Measurements from ENCODE around the gene RAD51B. TPM values are rescaled to one million over a fixed set of nuclear protein-coding genes. Genes with fewer than 3 reads are reported as not detected.
A peak's percentile ranks its signal among the peaks of the same experiment; 100 is the strongest.
"Not testable (repeated sequence)": the region's sequence is repeated elsewhere in the genome, so short reads cannot be mapped to it uniquely, and the experiment has no call there.

RAD51B gene
- total and polyA plus RNA-seq, 9 donors, result 21.6 to 70.1 (median 35.1) TPM

DNA sequence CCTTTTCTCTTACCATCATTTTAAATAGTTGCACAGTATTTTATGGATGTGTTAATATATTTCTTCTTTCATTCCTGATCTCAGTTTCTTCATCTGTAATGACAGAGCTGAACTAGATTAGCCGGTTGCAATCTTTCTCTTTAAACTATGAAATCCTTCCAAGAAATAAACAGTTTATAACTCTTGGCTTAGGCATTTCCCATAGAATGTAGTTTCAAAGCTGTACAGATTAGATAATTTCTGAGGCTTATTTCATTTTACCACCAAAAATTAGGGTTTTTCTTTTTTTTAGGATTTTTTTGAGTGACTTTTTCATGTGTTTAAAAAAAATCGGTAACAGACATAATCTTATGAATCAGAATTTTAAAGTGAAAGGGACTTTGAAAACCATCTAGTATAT, 144.0 kb downstream of the RAD51B start:
- Histone ChIP-seq H3K27ac (peak overlapping the region in 1 of 2 donors; percentile 67), H3K36me3 (no peaks in the 10 kb centered on the region), H3K27me3 (no peaks in the 10 kb centered on the region), H3K9me3 (no peaks in the 10 kb centered on the region), H3K4me1 (ENCODE audit: insufficient read depth) (peaks cover 2% of the 10 kb centered on the region), H3K4me3 (peak overlapping the region; percentile 18)
- intact Hi-C loops (cut with DNase I), result no loop called here
- no peak for DNase-seq
- TF ChIP-seq, protein P1, sequence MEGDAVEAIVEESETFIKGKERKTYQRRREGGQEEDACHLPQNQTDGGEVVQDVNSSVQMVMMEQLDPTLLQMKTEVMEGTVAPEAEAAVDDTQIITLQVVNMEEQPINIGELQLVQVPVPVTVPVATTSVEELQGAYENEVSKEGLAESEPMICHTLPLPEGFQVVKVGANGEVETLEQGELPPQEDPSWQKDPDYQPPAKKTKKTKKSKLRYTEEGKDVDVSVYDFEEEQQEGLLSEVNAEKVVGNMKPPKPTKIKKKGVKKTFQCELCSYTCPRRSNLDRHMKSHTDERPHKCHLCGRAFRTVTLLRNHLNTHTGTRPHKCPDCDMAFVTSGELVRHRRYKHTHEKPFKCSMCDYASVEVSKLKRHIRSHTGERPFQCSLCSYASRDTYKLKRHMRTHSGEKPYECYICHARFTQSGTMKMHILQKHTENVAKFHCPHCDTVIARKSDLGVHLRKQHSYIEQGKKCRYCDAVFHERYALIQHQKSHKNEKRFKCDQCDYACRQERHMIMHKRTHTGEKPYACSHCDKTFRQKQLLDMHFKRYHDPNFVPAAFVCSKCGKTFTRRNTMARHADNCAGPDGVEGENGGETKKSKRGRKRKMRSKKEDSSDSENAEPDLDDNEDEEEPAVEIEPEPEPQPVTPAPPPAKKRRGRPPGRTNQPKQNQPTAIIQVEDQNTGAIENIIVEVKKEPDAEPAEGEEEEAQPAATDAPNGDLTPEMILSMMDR (IDR thresholded peaks at IDR 0.05), result no peak
- TF ChIP-seq POLR2A (IDR thresholded peaks at IDR 0.05) (no peak), EP300 (IDR thresholded peaks at IDR 0.05) (no peak)
- 9 to 14% (median 10%) methylated on average over 2 of the region's 2 CpGs for WGBS, 3 donors

DNA sequence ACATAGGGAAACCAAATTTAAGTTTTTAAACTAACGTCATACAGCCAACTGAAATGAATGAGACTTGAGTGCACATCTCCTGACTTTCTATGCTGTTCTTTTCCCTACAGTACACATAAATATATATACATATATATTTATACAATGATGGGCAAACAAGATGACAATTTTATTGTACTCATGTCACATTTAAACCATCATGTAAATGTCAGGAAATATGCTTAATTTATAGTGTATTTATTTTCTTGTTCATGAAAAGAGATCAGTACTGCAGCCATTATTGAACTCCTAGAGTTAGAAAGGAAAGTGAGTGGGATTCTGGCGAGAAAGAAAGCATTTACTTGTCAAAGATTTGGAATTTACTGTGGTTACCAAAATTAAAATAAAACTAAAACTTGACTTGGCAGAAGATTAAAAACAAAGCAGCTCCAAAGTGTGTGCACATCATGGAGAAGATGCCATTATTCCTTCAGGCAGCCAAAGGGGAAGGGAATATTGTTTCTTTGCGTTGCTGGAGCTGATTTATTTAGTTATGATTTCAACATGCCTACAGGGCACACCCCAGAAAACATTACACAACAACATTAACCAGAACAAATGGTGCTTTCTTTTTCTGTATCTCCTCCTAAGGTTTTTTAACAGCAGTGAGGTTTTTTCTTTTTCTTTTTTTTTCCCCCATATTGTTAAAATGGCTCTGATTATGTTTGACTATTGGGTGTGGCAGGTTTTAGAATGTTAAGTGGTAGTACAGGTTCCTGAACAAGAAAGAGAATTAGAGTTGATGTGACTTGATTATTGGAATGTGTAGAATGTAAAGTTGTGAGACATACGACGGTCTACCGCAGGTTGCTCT, 144.6 kb downstream of the RAD51B start:
- Histone ChIP-seq H3K9me3 (no peaks in the 10 kb centered on the region), H3K36me3 (no peaks in the 10 kb centered on the region), H3K27ac (peak overlapping the region in 1 of 2 donors; percentile 67), H3K4me3 (peak overlapping the region; percentile 18), H3K27me3 (no peaks in the 10 kb centered on the region), H3K4me1 (ENCODE audit: insufficient read depth) (peaks cover 2% of the 10 kb centered on the region)
- TF ChIP-seq POLR2A (IDR thresholded peaks at IDR 0.05) (no peak), EP300 (IDR thresholded peaks at IDR 0.05) (no peak)
- TF ChIP-seq, protein P1 (IDR thresholded peaks at IDR 0.05), result no peak
- WGBS, 3 donors, result 52 to 56% (median 56%) methylated on average over 6 of the region's 6 CpGs
- DNase-seq, result no peak
- intact Hi-C loops (cut with DNase I), result no loop called here

DNA sequence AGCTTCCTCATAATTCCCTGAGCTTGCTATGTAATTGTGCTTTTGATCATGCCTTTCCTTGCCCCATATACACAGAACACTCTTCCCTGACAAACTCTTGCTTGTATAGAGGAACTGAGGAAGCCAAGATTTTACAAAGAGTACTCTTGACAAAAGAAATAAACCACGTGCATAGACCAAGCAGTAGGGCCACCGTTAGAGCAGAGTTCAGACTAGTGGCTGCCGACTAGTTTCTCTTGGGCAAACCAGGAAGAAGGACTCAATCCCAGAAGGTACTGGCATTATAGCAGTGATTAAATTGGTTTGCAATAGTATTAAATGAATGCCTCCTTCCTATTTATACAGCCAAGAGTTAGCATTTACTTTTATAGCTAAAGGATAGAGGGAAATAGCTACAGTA, 146.1 kb downstream of the RAD51B start:
- Histone ChIP-seq H3K4me1 (ENCODE audit: insufficient read depth) (peaks cover 2% of the 10 kb centered on the region), H3K4me3 (no peak overlapping the region), H3K9me3 (no peaks in the 10 kb centered on the region), H3K27ac (peak overlapping the region in 1 of 2 donors; percentile 67), H3K27me3 (no peaks in the 10 kb centered on the region), H3K36me3 (no peaks in the 10 kb centered on the region)
- DNase-seq, result no peak
- 90 to 95% (median 94%) methylated on average over 3 of the region's 3 CpGs for WGBS, 3 donors
- intact Hi-C loops (cut with DNase I), result no loop called here
- TF ChIP-seq EP300 (IDR thresholded peaks at IDR 0.05), result no peak
- TF ChIP-seq POLR2A (IDR thresholded peaks at IDR 0.05), result no peak
- TF ChIP-seq, protein P1 (IDR thresholded peaks at IDR 0.05), result no peak

DNA sequence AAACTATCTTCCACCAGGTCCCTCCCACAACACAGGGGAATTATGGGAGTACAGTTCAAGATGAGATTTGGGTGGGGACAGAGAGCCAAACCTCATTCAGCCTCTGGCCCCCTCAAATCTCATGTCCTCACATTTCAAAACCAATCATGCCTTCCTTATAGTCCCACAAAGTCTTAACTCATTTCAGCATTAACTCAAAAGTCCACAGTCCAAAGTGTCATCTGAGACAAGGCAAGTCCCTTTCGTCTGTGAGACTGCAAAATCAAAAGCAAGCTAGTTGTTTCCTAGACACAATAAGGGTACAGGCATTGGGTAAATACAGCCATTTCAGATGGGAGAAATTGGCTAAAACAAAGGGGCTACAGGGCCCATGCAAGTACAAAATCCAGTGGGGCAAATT, 147.6 kb downstream of the RAD51B start:
- no peak for DNase-seq
- intact Hi-C loops (cut with DNase I), result no loop called here
- H3K4me1 ChIP-seq (ENCODE audit: insufficient read depth), result peaks cover 2% of the 10 kb centered on the region

DNA sequence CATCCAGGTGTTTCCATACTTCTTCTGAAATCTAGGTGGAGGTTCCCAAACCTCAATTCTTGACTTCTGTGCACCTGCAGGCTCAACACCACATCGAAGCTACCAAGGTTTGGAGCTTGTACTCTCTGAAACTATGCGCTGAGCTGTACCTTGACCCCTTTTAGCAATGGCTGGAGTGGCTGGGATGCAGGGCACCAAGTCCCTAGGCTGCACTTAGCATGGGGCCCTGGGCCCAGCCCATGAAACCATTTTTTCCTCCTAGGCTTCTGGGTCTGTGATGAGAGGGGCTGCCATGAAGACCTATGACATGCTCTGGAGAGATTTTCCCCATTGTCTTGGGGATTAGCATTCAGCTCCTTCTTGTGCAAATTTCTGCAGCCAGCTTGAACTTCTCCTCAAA, 148.4 kb downstream of the RAD51B start:
- H3K36me3 ChIP-seq; DNase-seq; H3K4me3 ChIP-seq; H3K9me3 ChIP-seq; H3K4me1 ChIP-seq (ENCODE audit: insufficient read depth); H3K27ac ChIP-seq; H3K27me3 ChIP-seq; intact Hi-C loops (cut with DNase I): not testable (repeated sequence)
- 94 to 97% (median 95%) methylated on average over 2 of the region's 2 CpGs for WGBS, 3 donors

More for the DNA sequence above, 147.6 kb downstream of the RAD51B start:
- Histone ChIP-seq H3K9me3 (no peaks in the 10 kb centered on the region), H3K36me3 (no peaks in the 10 kb centered on the region), H3K4me3 (no peak overlapping the region), H3K27me3 (no peaks in the 10 kb centered on the region), H3K27ac (no peak overlapping the region)
- WGBS, 3 donors, result 96 to 100% (median 100%) methylated on average over 1 of the region's 1 CpG
- TF ChIP-seq EP300 (IDR thresholded peaks at IDR 0.05) (no peak), POLR2A (IDR thresholded peaks at IDR 0.05) (no peak)
- TF ChIP-seq, protein P1 (IDR thresholded peaks at IDR 0.05), result no peak

Measured in ovary (tissue), 9 donors.